Vagina (tissue), 2 donors: ENCODE data around the gene PLEKHA3.
"Not testable (repeated sequence)": the region's sequence is repeated elsewhere in the genome, so short reads cannot be mapped to it uniquely, and the experiment has no call there.

Source experiments
- POLR2A ChIP-seq, 2 donors: fragments of 450-650 bp; IDR thresholded peaks; one replicate each; pipeline ENCODE4 v1.6.1; 2017; ENCODE audit warnings: antibody characterized with exemption in 2 of 2, mild to moderate bottlenecking in 2 of 2, moderate library complexity in 2 of 2
- POLR2AphosphoS5 ChIP-seq, 2 donors: sonication (generic); formaldehyde crosslinking; IDR thresholded peaks; one replicate each; pipeline ENCODE4 v1.9.0; 2017; ENCODE audit warnings: antibody characterized with exemption in 2 of 2, mild to moderate bottlenecking in 2 of 2, low read depth in 1 of 2; ENCODE audit not compliant: insufficient read depth in 1 of 2

GRCh38 chr2:178471313-178471712 is 8.9 kb upstream of the PLEKHA3 start:
- TF ChIP-seq POLR2A (IDR thresholded peaks at IDR 0.05); POLR2AphosphoS5 (IDR thresholded peaks at IDR 0.05; ENCODE audit: insufficient read depth in 1 of 2, low read depth in 1 of 2): not testable (repeated sequence)
